Medulla oblongata (tissue), 1 donor: Measurements from ENCODE around the gene MXRA7.
"Not testable (repeated sequence)": the region's sequence is repeated elsewhere in the genome, so short reads cannot be mapped to it uniquely, and the experiment has no call there.

ENCODE experiments used
- DNase-seq: peaks from one replicate; pipeline ENCODE4 v3.0.0-alpha.2; 2015; ENCODE audit errors: extremely low spot score

The MXRA7 gene, protein sequence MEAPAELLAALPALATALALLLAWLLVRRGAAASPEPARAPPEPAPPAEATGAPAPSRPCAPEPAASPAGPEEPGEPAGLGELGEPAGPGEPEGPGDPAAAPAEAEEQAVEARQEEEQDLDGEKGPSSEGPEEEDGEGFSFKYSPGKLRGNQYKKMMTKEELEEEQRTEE

DNA sequence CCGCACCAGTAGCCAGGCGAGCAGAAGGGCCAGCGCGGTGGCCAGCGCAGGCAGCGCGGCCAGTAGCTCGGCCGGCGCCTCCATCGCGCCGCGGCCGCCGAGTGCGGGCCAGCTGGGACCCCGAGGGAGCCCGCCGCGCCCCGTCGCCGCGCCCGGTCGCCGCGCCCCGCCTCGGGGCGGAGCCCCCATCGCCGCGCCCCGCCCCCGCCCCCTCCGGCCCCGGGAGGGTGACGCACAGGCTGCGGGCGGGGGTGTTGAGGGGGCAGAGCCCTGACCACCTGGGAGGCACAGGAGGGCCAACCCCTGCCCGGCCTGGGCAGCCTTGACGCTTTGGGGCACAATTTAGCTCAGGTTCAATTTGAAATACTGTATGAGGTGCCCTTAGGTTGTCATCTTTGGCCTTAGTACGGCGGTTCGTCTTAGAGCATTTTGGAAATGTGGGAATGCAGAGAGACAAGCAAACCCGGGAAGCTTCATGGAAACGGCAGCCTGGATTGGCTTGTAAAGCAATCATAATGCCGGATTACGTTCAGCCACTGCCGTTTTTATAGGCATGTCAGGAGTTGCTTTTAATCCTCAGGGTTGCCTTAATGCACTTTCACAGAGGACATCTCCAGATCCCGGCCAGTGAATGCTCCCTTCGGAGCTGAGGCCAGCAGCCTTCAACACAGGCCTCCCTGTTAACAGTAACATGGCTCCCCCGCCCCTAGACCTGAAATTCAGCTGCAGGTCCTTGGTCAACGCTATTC, at the start of gene MXRA7:
Gene MXRA7, minus strand, starts transcription at position 103 of the 749 bp plus-strand sequence. Its CDS starts 19 bp downstream, at position 84.
- peak; percentile 80 for DNase-seq

DNA sequence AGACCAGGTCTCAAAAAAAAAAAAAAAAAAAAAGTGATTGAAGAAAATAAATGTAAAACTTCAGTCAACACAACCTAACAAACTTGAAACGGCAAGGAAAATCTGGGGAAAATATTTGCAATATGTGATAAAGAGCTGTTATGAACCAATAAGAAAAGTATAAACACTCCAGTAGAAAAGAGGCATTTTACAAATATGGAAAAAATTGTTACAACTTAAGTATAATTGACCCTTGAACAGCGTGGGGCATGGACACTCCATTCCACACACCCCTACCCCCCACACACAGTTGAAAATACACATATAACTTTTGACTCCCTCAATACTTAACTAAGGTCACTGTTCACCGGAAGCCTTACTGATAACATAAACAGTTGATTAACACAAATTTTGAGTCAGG, 47.8 kb upstream of the MXRA7 start:
- DNase-seq: no peak

DNA sequence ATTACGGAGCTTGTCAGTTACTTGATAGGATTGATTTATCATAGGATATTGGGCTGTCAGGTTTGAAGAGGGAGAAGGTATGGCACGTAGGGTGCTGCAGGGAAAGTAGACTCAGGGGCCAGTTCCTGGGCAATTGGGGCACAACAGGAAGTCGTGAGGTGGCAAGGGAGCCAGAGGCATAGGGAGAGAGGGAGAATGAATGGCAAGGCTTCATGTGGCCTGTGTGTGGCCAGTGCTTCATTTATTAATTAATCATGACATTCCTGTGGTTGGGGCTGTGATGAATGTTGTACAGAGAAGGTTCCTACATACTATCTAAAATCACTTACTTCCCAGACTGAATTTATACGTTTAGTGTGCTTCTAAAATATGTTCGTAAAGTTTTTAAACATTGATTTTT, 46.5 kb upstream of the MXRA7 start:
- DNase-seq: no peak

DNA sequence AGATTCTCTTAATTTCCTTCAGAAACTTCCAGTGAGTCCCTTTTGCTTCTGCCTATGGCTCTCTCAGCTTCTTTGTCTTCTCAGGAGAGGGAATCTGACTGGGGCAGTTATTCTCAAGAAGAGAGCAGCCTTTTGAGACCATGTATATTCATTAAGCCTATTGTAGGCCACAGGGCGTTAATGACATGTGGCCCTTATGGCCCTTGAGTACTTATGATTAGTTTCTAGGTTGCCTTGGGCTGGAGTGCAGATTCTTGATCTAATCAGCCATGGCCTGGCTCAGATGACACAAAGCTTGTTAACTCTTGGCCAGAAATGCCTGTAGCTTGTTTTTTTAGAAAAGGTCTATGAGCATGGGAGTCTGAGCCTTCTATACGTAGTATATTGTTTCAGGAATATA, 44.5 kb upstream of the MXRA7 start:
- DNase-seq: no peak

DNA sequence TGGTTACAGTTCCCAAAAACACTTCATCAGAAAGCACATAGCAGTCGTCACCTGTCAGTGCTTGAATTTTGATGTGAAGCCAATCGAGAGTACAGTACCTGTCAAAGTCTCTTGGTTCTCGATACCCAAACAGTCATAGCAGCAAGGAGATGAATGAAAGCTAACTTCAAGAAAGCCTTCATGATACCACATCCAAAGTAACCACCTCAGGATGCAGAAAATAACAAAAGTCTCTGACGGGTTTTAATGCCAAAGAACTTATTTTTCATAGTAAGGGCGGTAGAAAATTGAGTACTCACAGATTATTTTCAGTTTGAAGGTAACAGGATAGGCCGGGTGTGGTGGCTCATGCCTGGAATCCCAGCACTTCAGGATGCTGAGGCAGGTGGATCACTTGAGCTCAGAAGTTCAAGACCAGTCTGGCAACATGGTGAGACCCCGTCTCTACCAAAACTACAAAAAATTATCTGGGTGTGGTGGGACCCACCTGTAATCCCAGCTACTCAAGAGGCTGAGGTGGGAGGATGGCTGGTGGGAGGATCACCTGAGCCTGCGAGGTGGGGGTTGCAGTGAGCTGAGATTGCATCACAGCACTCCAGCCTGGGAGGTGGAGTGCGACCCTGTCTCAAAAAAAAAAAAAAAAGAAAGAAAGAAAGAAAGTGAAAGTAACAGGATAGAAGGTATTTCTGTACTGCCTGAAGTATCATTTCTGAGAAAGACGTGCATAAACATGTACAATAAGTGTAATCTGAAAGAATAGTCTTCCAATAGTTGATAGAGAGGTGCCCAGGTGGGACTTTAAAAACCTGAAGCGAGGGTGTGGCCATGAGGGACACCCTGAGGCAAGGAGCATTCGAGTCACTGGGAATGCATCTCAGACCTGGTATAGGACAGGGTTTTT, 42.5 kb upstream of the MXRA7 start:
- no peak for DNase-seq

DNA sequence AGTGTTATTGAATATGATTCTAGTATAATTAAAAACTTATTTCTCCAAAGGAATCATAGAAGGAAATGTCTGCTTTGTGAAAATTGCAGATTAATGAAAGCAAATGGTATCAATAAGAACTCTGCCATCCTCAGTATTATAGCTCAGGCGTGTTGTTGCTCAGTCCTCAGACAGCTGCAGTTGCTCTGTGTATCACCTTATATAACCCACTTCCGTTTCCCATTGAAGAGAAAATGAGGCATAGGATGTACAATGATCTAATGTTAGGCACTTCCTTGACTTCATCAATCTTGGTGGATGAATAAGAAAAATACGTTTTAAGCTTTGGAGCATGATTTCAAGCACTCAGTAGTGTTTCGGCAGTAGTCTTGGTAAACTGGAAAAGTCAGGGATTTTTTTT, 41.2 kb upstream of the MXRA7 start:
- DNase-seq: no peak

DNA sequence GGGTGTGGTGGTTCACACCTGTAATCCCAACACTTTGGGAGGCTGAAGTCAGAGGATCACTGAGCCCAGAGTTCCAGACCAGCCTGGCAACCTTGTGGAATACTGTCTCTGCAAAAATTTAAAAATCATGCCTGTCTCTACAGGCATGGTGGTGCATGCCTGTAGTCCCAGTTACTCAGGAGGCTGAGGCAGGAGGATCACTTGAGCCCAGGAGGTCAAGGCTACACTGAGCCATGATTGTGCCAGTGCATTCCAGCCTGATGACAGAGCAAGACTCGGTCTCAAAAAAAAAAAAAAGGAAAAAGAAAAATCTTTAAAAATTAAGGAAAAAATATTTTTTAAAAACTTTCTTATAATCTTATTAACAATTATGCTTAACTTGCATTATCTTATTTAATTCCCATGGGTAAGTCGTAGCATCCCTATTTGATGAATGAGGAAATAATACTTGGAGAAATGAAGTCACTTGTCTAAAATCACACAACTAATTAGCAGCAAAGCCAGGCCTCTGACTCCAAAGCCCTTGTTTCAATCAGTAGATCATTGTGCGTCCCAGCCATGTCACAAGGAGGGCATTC, 40.7 kb upstream of the MXRA7 start:
- DNase-seq: no peak

DNA sequence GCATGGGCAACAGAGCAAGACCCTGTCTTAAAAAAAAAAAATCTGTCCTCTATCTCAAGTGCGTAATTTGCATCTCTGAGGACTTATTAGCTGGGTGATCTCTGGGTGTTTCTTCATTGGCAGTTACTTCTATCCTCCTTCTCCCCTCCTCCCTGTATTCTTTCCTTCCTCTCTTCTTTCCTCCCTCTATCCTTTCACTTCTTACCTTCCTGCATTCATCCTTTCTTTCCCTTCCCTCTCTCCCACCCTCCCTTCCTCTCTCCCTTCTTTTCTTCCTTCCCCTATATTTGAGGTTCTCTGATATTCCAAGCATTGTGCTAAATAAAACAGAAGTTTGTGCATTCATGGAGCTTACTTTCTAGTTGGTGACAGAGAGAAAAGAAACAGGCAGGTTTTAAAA, 37.9 kb upstream of the MXRA7 start:
- no peak for DNase-seq

DNA sequence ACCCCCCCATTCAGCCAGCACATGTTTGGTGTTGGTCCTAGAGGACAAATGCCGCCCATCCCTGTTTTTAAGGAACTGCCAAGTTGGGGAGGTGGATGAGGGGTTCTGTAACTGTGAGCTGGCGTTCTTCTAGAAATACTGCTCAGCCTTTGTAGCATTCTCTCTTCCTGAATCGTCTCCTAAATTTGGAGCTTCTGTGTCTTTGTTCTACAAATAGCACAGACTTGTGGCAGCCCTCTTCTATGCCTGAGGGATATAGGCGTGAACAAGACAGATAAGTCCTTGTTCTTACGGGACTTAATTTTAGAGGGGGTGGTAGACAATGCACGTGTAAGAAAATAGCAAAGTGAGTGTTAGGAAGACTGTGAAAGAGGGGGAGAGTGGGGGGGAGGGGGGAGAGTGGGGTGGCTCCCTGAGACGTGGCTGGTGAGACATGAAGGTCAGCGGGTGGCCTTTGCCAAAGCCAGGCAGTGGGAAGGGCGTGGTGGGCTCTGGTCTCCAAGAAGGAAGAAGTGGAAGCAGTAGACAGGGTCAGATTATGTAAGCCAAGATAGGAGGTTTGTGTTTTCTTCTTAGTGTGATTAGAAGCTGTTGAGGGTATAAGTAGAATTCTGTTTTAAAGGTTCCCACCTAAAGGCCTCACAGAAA, 37.1 kb upstream of the MXRA7 start:
- DNase-seq: no peak

DNA sequence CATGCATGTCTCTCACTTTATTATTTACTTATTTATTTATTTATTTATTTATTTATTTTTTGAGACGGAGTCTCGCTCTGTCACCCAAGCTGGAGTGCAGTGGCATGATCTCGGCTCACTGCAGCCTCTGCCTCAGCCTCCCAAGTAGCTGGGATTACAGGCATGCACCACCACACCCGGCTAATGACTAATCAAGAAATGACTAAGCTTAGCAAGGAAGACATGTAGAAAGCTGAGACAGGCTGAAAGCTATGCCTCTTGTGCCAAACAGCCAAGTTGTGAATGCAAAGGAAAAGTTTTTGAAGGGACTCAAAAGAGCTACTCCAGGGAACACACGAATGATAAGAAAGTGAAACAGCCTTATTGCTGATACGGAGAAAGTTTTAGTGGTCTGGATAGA, 35.0 kb upstream of the MXRA7 start:
- not testable (repeated sequence) for DNase-seq

DNA sequence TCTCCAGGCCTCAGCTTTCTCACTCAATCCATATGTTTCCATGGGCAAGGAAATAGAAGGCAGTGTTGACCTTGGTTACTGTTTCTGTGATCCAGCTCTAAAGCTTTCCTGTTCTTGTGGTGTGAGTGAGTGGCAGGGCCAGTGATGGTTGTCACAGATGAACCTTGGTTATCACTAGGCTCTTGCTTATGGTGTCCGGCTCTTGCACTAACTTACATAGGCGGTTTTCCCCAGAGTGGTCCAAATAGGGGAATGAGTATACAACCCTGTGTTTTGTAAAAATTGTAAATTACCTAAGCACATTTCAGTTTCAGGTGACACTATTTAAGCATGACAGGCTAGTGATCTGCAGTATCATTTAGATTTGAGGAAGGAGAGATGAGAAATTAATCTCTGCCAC, 34.0 kb upstream of the MXRA7 start:
- no peak for DNase-seq

DNA sequence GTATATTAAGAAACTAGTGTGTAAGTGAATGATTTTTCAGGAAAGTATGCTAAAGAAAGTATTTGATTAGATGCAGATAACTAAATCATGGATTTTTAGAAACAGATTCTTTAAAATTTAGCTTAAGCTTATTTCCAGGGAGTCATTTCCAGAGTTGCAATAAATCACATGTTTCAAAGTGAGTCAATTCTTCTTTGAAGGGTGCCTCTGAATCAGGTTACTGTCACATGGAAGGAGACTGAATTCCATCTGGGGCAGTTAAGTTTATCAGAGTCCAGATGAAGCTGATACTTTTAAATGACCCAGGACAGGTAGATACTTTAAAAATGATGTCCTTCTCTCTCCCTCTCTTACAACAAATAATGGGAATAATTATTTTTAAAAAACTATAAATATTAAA, 32.2 kb upstream of the MXRA7 start:
- DNase-seq: no peak

DNA sequence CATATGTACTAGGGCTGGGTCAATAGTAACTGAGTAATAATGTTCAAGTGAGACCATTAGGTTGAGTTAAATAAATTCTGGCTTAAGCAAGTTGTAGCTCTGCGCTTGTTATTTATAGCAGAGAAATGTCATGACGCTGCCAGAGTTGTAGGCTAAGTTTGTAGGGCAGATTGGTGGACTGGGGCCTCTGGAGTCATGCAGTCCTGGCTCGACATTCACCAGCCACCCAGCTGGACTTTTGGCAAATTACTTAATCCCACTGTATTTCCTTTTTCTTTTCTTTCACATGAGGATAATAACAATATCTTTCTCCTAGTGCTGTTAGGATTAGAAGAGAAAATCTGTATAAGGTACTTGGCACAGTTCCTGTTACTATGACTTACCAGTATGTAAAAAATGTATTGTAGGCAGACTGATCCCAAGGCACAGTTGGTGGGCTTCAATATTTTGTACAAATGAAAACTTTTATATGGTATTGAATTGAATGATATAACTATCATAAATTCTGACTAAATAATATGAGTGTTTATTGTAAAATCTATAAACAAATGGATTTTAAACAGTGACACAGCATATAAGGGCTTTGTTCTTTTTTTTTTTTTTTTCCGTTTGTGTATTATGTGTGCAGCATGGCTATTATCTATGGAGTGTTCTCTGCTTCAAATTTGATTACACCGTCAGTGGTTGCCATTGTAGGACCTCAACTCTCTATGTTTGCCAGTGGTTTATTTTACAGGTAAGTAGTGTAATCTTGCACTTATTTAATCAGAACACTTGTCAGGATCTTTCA, 29.8 kb upstream of the MXRA7 start:
- no peak for DNase-seq

DNA sequence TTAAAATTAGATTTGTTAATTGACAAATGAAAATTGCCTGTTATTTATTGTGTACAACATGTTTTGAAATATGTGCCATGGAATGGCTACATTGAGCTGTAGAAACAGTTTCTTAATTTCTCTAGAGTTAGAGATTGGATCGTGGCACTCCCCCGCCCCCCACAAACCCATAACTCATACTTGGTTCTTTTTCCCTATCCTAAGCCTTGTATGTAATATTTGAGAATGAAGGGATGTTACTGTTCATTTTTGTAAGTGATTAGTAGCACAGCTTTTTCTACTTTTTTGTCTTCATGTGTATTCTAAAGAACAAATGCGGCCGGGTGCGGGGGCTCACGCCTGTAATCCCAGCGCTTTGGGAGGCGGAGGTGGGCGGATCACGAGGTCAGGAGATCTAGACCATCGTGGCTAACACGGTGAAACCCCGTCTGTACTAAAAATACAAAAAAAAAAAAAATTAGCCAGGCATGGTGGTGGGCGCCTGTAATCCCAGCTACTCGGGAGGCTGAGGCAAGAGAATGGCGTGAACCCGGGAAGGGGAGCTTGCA, 28.9 kb upstream of the MXRA7 start:
- DNase-seq: not testable (repeated sequence)

DNA sequence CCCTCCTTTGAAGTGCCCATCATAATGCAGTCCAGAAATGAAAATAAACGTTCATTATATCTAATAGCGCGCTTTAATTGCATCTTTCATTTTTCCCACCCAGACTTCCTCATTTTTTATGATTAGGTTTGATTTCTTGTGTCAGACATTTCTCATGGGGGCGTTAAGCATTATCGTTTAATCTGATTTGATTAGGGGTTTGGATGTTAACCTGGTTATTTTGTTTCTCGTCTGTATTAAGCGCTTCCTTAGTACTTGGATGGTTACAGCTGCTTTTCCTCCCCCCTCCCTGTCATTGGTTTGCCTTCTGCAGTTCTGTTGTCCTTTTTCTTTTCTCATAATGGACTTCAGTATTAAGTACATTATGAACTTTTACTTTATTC, 27.7 kb upstream of the MXRA7 start:
- no peak for DNase-seq

DNA sequence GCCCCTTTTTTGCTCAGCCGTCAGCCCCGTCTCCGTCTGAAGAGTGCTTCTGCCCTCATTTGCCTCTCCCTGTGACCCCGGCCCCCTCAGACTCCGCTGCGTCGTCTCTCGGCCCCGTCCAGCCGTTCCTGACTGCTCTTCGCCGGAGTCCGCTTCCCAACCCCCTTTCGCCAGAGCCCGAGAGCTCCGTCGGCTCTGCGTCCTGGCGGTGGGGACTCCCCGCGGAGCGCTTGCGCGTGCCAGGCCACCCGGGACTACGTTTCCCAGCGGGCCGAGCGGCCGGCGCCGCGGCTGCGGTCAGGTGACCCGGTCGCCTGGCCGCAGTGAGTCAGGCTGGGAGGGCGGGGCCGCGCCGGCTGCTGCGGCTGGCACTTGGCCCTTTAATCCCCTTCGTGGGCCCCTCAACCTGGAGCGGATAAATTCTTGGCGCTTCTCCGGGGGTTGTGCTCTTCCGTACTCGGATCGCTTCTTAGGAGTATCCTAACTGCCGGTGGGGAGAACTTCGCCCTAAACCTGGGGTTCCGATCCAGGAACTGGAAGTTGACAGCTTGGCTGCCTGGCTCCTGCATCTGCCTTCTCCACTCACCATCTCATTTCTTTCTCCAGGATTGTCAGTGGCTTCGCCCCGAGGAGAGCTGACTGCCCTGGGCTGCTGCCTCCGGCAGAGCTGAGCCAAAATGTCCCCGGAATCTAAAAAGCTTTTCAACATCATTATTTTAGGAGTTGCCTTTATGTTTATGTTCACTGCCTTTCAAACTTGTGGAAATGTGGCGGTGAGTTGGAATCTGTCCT, 27.1 kb upstream of the MXRA7 start, which contains the start of gene MFSD11:
Gene MFSD11, plus strand, starts transcription at position 444 of the 792 bp plus-strand sequence. Its CDS starts 234 bp downstream, at position 678.
- DNase-seq: peak; percentile 93

DNA sequence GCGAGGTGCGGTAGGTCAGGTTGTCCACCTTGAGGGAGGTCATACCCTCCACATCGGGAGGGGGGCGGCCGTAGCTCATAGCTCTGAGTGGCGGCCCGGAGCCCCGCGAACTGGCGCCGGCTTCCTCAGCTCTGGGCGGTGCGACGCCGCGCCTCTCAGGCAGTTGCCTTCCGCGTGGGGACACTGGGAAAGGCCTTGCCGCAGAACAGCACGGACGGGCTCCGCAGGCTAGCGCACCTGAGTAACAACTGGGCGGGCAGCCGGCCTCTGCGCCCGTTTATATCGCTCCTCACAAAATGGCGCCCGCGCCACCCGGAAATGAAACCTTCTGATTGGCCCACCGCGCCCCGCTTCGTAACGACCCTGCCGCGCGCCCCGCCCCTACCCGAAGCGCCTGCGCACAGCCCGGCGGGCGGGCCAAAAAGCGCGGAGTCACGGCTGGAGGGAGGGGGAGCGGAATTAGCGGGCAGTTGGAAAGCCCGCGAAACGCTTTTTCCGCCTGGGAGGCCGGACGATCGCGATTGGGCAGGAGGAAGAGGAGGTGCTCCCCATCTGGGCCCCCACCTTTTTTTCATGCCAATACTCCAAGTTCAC, 26.4 kb upstream of the MXRA7 start, which contains the start of gene SRSF2:
Gene SRSF2, minus strand, starts transcription at position 250 of the 594 bp plus-strand sequence. Its CDS starts 171 bp downstream, at position 79.
- peak; percentile 99 for DNase-seq

DNA sequence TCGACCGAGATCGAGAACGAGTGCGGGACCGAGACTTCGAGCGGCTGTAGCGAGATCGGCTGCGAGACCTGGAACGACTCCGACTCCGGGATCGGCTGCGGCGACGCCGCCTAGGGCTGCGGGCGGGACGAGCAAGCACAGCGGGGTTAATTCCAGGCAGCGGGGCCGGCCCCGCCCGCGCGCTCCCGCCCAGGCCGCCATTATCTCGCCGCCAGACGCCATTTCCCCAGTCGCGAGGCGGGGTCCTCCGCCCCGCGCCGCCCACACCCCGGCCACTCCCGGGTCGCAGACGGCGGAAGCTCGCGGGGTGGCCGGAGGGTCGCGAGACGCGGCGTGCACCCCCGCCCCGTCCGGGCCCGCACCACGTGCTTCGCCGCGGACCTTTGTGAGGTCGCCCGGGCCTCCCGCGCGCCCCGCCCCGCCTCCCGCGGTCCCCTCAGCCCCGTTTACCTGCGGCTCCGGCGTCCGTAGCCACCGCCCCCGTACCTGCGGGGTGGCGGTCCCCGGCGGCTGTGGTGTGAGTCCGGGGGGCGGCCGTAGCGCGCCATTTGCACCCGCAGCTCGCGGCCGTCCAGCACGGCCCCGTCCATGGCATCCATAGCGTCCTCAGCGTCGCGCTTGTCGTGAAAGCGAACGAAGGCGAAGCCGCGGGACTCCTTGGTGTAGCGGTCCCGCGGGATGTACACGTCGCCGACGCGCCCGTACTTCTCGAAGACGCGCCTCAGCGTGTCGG, 25.8 kb upstream of the MXRA7 start:
- DNase-seq: peak; percentile 53
